HG03280 (cell line): Measurements from ENCODE around the gene DCTN3.

ENCODE experiments used
- ATAC-seq: cut with Tn5 transposase; IDR thresholded peaks from one replicate; pipeline ENCODE4 v1.9.1; 2021; ENCODE audit warnings: mild to moderate bottlenecking, moderate library complexity; ENCODE audit not compliant: unreplicated experiment

The DCTN3 gene

GRCh38 chr9:34575241-34575640 is 45.1 kb downstream of the DCTN3 start:
- no peak for ATAC-seq

- no peak for ATAC-seq
Observed at GRCh38 chr9:34574571-34574970, 45.7 kb downstream of the DCTN3 start.

DNA sequence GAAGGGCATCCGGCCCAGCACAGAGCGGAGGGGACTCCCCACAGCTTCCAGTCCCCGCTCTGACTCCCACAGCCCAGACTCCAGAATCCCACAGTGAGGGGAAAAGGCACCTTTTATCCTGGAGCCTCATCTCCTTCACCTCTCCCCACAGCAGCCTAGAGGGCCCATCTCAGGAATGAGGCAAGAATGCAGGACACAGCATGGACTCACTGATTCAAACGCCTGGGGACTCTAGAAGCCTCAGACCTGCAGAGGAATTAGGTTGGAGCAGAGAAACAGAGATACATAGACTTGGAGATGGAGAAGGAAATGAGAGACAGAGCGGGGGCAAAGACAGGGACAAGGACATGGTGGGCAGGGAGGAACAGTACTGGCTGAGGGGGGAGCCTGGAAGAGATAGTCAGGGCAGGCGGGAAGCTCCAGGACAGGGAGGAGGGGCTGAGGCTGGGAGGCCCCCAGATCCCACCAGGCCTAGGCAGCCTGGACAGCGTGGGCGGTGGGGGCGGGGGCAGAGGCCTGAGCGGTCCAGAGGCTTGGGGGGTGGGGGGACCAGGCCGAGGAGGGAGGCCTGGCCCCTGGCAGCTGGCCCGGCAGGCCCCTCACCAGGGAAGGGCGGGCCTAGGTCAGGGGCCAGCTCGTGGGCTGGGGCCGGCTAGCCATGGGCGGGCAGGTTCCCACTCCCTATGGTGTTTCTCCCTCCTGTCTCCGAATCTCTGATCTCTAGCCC is 46.5 kb downstream of the DCTN3 start:
- ATAC-seq, result no peak

DNA sequence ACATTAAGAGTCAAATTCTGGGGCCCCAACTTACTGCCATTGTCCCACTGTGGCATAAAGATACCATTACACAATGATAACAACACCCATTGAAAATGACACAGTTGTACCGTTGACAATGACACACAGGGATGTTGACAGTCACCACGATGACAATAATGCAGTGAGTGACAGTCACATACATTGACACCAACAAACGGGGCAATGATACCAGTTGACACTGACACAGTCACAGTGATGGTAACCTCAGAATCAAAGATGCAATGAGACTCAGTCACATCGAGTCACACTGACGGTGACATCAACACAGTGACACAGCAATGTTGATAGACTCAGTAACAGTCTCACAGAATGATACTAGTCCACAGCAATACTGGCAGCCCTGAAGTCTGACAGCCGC is 47.7 kb downstream of the DCTN3 start:
- no peak for ATAC-seq

DNA sequence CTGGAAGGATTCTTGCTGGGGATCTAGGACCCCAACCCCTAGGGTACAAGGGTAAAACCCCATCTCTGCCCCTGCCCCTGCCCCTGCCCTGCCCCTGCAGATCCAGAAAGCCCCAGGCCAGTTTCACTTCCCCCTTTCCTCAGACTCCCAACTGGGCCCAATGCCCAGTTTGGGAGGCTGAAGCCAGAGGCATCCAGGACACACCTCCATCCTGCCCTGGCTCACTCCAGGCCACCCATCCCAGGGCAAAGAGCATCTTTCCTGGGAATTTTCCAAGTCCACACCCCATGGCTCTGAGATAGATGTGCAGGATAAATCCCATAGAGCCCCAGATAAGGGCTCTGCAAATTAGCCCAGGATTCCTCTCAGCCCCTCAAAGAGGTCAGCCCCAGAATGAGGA is 48.2 kb downstream of the DCTN3 start:
- no peak for ATAC-seq

DNA sequence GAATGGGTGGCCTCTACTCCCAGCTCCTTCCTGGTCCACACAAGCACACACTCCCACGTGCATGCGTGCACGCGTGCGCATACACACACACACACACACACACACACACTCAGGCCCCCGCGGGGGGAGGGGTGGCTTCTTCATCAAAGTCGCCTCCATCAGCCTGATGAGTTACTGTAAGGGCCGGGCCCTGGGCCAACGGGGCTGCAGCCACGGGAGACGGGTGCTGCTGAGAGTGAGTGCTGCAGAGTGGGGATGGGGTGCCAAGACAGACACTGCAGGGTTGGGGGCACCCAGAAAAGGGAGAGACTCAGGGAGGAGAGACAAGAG is 48.8 kb downstream of the DCTN3 start:
- ATAC-seq, result no peak

DNA sequence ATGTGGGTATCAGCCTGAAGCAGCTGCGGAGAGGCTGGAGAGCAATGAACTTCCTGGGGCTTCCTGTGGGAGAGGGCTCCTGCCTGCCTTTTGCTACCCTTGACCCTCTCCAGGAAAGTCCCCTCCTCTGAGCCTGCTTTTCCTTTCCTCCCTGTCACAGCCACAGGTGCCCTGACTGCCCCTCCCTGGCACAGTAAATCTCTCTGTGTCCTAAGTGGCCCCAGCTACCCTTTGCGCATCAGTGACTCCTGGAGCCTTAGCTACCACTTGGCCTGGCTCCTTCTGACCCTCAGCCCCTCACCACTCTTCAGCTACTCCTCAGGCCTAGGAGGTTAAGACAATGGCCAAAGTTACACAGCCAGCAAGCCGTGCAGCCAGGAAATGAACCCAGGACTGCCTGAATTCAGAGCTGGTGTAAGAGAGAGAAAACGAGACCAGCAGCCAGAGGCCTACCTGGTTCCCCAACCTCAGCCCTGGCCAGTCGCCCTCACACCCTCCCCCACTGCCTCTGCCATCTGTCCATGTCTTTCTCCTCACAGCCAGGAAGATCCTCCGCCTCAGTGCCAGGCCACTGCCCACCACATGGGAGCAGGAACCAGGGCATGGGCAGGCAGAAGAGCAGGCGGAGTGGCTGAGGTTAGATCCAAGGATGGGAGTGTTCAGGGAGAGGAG is 49.4 kb downstream of the DCTN3 start:
- no peak for ATAC-seq

- no peak for ATAC-seq
Observed at GRCh38 chr9:34570376-34570775, 49.9 kb downstream of the DCTN3 start.

DNA sequence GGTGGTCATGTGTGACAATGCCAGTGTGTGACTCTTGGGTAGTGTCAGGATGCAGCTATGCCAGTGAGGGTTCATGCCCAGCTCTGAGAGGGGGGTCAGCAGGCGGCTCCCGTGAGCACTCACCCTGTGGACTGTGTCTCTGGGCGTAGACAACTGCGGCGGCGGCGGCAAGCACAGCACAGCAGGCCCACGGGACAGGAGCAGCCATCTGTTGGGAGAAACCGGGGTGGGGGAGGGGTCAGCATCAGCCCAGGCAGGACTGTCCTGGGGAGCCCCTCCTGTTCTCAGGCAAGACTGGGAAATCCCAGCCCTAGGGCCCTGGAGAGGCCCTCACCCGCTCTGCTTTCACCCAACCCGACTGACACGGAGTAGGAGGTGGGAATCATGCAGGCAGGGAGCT is 51.5 kb downstream of the DCTN3 start:
- no peak for ATAC-seq

- no peak for ATAC-seq
Observed at GRCh38 chr9:34568133-34568532, 52.2 kb downstream of the DCTN3 start.

DNA sequence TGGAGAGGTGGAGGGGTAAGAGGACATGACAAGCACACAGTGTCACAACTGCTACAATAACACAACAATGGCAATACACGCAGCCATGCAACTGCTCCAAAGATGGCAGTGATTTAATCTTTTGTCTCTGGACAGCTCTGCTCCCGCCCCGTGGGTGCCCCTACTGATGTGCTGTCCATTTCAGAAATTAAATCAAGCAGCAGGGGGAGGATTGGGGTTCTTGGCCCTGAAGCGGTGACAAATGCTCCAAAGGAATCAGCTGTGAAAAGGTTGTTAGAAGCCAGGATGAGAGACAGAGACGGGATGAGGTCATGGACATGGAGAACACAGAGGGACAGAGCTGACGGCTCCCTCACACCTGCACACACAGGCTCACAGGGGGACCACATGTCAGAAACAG is 53.3 kb downstream of the DCTN3 start:
- no peak for ATAC-seq

- no peak for ATAC-seq
Observed at GRCh38 chr9:34566322-34566721, 54.0 kb downstream of the DCTN3 start.

GRCh38 chr9:34565856-34566255 is 54.4 kb downstream of the DCTN3 start:
- ATAC-seq, result no peak

- ATAC-seq, result no peak
Observed at GRCh38 chr9:34564617-34565016, 55.7 kb downstream of the DCTN3 start.
